Smooth muscle cell (in vitro differentiated cells): ENCODE results near the gene ZNF471. TPM values are rescaled to one million over a fixed set of nuclear protein-coding genes. Genes with fewer than 3 reads are reported as not detected.

Experiments used
- DNase-seq: peaks from one replicate; lab custom pipeline; 2025; ENCODE audit not compliant: unreplicated experiment; lab: John Stamatoyannopoulos, UW
- H2AFZ ChIP-seq: fragments of 200-600 bp; sonication (generic); 2 replicates; pipeline ENCODE4 v1.6.0; 2016; ENCODE audit warnings: antibody characterized with exemption, low read depth, mild to moderate bottlenecking
- H3F3A ChIP-seq: fragments of 200-600 bp; sonication (generic); 2 replicates; pipeline ENCODE4 v1.6.0; 2017; ENCODE audit warnings: antibody characterized with exemption, low read depth
- H3K27ac ChIP-seq: fragments of 200-600 bp; sonication (generic); 2 replicates; pipeline ENCODE4 v1.5.1; 2016; ENCODE audit warnings: low read depth, mild to moderate bottlenecking
- H3K27me3 ChIP-seq: fragments of 200-600 bp; sonication (generic); 2 replicates; pipeline ENCODE4 v1.6.1; 2016; ENCODE audit warnings: low read depth, mild to moderate bottlenecking
- H3K36me3 ChIP-seq: fragments of 200-600 bp; sonication (generic); 2 replicates; pipeline ENCODE4 v1.5.1; 2016; ENCODE audit warnings: low read depth
- H3K4me1 ChIP-seq: fragments of 200-600 bp; sonication (generic); 2 replicates; pipeline ENCODE4 v1.5.1; 2016; ENCODE audit warnings: low read depth
- H3K4me2 ChIP-seq: fragments of 200-600 bp; sonication (generic); 2 replicates; pipeline ENCODE4 v1.6.0; 2016; ENCODE audit warnings: mild to moderate bottlenecking
- H3K4me3 ChIP-seq: fragments of 200-600 bp; sonication (generic); 2 replicates; pipeline ENCODE4 v1.5.1; 2016; ENCODE audit warnings: mild to moderate bottlenecking
- H3K79me2 ChIP-seq: fragments of 200-600 bp; sonication (generic); 2 replicates; pipeline ENCODE4 v1.6.0; 2016; ENCODE audit warnings: low read depth, mild to moderate bottlenecking
- H3K9ac ChIP-seq: fragments of 200-600 bp; sonication (generic); 2 replicates; pipeline ENCODE4 v1.6.0; 2016; ENCODE audit warnings: low read depth
- H3K9me3 ChIP-seq: fragments of 200-600 bp; sonication (generic); replicated peaks from 2 replicates; pipeline ENCODE4 v1.5.1; 2016; ENCODE audit warnings: low read depth
- H4K20me1 ChIP-seq: fragments of 200-600 bp; sonication (generic); 2 replicates; pipeline ENCODE4 v1.6.0; 2016; ENCODE audit warnings: low read depth
- WGBS: methylation state at CpG from one replicate; pipeline ENCODE4 v1.1.7; 2016; ENCODE audit warnings: low lambda C conversion rate; 5-methylcytosine and 5-hydroxymethylcytosine counted together
- polyA plus RNA-seq: library from polyadenylated mRNA; unstranded; fragments of >200 nt; fragmentation: Nextera tagmentation; extraction: Ambion mirVana; gene quantifications from 2 replicates; pipeline ENCODE4 v1.2.1, GENCODE V29; 2016
- total RNA-seq: library from RNA; depleted of rRNA; stranded (reverse); fragments of >200 nt; gene quantifications from 2 replicates; pipeline ENCODE4 v1.2.3, GENCODE V29; 2014
- TF ChIP-seq, protein P1 (sequence below): fragments of 200-600 bp; sonication (generic); IDR thresholded peaks from 2 replicates; pipeline ENCODE4 v1.5.1; 2017; ENCODE audit warnings: borderline replicate concordance, mild to moderate bottlenecking, antibody characterized with exemption; ENCODE audit not compliant: insufficient read depth, poor library complexity, severe bottlenecking

The ZNF471 gene
- total and polyA plus RNA-seq, 2 experiments from 2014 or later: 0.90 to 1.0 TPM

DNA sequence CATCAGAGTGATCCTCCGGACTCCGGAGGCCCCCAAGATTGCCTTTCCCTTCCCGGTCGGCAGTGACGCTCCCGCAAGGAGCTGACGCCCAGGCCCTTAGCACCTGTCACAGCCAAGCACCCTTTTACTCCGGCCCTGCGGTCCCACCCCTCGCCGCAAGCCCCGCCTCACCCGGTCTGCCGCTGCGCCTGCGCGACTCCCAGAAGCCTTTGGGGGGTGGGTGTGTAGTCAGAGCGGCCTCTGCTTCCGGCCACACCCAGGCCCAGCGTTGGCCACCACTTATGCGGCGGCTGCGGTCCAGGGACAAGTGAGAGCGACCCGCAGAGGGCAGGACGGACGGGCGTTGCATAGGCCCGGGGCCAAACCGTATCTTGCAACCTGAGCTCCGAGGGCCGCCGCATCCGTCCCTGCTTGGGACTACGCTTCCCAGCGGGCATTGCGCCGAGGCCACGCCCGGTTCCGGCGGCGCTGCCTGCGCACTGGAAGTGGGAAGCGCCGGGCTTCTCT lies 30.7 kb downstream of the ZNF471 start:
- Histone ChIP-seq H3F3A (no peaks in the 10 kb centered on the region), H4K20me1 (no peaks in the 10 kb centered on the region), H3K4me2 (peak overlapping the region; percentile 74), H3K4me1 (no peaks in the 10 kb centered on the region), H3K36me3 (peaks cover 12% of the 10 kb centered on the region), H3K4me3 (peak overlapping the region; percentile 81), H3K79me2 (no peaks in the 10 kb centered on the region), H3K27me3 (no peaks in the 10 kb centered on the region), H3K9ac (no peak overlapping the region), H2AFZ (peak overlapping the region; percentile 85), H3K27ac (peak overlapping the region; percentile 51), H3K9me3 (peaks cover 4% of the 10 kb centered on the region)
- 2% methylated on average over 38 of the region's 46 CpGs for WGBS
- peak; percentile 86 for DNase-seq
- TF ChIP-seq, protein P1, sequence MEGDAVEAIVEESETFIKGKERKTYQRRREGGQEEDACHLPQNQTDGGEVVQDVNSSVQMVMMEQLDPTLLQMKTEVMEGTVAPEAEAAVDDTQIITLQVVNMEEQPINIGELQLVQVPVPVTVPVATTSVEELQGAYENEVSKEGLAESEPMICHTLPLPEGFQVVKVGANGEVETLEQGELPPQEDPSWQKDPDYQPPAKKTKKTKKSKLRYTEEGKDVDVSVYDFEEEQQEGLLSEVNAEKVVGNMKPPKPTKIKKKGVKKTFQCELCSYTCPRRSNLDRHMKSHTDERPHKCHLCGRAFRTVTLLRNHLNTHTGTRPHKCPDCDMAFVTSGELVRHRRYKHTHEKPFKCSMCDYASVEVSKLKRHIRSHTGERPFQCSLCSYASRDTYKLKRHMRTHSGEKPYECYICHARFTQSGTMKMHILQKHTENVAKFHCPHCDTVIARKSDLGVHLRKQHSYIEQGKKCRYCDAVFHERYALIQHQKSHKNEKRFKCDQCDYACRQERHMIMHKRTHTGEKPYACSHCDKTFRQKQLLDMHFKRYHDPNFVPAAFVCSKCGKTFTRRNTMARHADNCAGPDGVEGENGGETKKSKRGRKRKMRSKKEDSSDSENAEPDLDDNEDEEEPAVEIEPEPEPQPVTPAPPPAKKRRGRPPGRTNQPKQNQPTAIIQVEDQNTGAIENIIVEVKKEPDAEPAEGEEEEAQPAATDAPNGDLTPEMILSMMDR: no peak

DNA sequence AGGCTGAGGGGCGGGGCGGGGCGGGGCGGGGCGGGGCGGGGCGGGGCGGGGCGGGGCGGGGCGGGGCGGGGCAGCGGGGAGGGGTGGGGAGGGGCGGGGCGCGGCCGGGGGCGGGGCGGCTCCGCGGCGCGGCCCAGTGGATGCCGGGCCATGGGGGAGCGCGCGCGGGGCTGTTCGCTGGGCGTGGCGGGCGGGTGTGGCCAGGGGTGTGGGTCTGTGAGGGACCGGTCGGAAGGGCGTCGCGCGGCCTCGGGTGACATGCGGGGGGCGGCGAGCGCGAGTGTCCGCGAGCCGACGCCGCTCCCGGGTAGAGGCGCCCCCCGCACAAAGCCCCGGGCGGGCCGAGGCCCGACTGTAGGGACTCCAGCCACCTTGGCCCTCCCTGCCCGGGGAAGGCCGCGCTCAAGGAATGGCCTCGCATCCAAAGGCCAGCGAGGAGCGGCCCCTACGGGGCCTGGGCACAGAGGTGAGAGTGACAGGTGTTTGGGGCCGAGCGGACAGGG lies 31.2 kb downstream of the ZNF471 start, which contains the start of gene ZFP28:
Gene ZFP28 (plus strand): TSS at position 188 of the 503 bp plus-strand sequence. CDS start 71 bp downstream, at position 259.
- TF ChIP-seq, protein P1: no peak
- DNase-seq: peak; percentile 71
- under 1% methylated on average over 16 of the region's 65 CpGs for WGBS

DNA sequence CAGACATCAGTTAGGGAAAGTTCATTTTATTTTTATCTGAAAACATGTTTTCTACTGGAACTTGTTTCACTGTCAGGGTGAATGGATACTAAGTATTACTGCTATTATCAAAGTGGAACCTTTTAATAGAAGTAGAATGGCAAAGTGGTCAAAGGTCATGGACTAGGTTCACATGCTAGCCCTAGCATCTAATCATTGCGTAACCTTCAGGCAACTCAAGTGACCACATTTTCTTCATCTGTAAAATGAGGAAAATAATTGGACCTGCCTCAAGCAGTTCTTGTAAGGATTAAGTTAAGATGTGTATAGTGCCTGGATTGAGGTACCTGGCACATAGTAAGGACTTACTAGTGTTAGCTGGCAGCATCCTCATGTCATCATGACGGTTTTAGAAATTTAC lies 36.1 kb downstream of the ZNF471 start:
- no peak for DNase-seq
- peaks cover 61% of the 10 kb centered on the region for H3K36me3 ChIP-seq
- no peak overlapping the region for H3K9ac ChIP-seq
- WGBS: 89% methylated on average over 2 of the region's 2 CpGs
- H4K20me1 ChIP-seq: no peaks in the 10 kb centered on the region
- H3K4me2 ChIP-seq: no peak overlapping the region
- H3K4me3 ChIP-seq: no peak overlapping the region
- H3K4me1 ChIP-seq: no peaks in the 10 kb centered on the region
- no peak overlapping the region for H2AFZ ChIP-seq
- peaks cover 4% of the 10 kb centered on the region for H3K79me2 ChIP-seq
- TF ChIP-seq, protein P1: no peak
- no peaks in the 10 kb centered on the region for H3K27me3 ChIP-seq
- H3K27ac ChIP-seq: no peak overlapping the region
- no peaks in the 10 kb centered on the region for H3F3A ChIP-seq
- peaks cover 27% of the 10 kb centered on the region for H3K9me3 ChIP-seq

More for the DNA sequence above, 31.2 kb downstream of the ZNF471 start, which contains the start of gene ZFP28:
- no peaks in the 10 kb centered on the region for H3K79me2 ChIP-seq
- H3K9ac ChIP-seq: peak within 1 kb of the TSS; percentile 34
- peak within 1 kb of the TSS; percentile 85 for H2AFZ ChIP-seq
- peaks cover 16% of the 10 kb centered on the region for H3K36me3 ChIP-seq
- H3F3A ChIP-seq: no peaks in the 10 kb centered on the region
- no peaks in the 10 kb centered on the region for H4K20me1 ChIP-seq
- H3K4me3 ChIP-seq: peak within 1 kb of the TSS; percentile 81
- H3K27ac ChIP-seq: peak within 1 kb of the TSS; percentile 51
- H3K4me2 ChIP-seq: peak within 1 kb of the TSS; percentile 88
- H3K9me3 ChIP-seq: peaks cover 4% of the 10 kb centered on the region
- H3K4me1 ChIP-seq: no peaks in the 10 kb centered on the region
- H3K27me3 ChIP-seq: no peaks in the 10 kb centered on the region

DNA sequence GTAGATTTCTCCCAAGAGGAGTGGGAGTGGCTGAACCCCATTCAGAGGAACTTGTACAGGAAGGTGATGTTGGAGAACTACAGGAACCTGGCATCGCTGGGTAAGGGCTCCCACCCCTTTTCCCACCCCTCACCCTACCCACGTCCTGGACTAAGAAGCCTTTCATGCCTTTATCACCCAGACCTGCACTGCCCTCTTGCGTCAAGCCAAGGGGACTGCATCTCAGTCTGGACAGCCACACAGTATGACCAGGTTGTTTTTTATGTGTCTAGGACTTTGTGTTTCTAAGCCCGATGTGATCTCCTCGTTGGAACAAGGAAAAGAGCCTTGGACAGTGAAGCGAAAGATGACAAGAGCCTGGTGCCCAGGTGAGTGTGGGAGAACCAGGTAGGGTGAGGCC lies 39.9 kb downstream of the ZNF471 start:
- H3K4me3 ChIP-seq: no peak overlapping the region
- peaks cover 4% of the 10 kb centered on the region for H3K79me2 ChIP-seq
- no peaks in the 10 kb centered on the region for H3F3A ChIP-seq
- no peak for DNase-seq
- H3K4me2 ChIP-seq: no peak overlapping the region
- no peak overlapping the region for H2AFZ ChIP-seq
- peaks cover 89% of the 10 kb centered on the region for H3K36me3 ChIP-seq
- no peak overlapping the region for H3K9ac ChIP-seq
- TF ChIP-seq, protein P1: no peak
- no peak overlapping the region for H3K27ac ChIP-seq
- 88% methylated on average over 6 of the region's 6 CpGs for WGBS
- no peaks in the 10 kb centered on the region for H3K27me3 ChIP-seq
- no peaks in the 10 kb centered on the region for H4K20me1 ChIP-seq
- no peaks in the 10 kb centered on the region for H3K4me1 ChIP-seq
- peaks cover 60% of the 10 kb centered on the region for H3K9me3 ChIP-seq
